CD4-positive, alpha-beta T cell (primary cell): ENCODE data around the gene TNP1. TPM values are rescaled to one million over a fixed set of nuclear protein-coding genes. Genes with fewer than 3 reads are reported as not detected.

Experiments
- ATAC-seq: fragments of 200-7000 bp; cut with Tn5 transposase; one replicate; pipeline ENCODE4 v1.10.0; 2022; ENCODE audit warnings: mild to moderate bottlenecking; ENCODE audit not compliant: poor library complexity
- CTCF ChIA-PET: fragments of 350-600 bp; sonication (Branson Sonifier 250); formaldehyde crosslinking; loops from one replicate; lab custom pipeline; 2021; ENCODE audit warnings: antibody characterized with exemption, inconsistent platforms; lab: Charles Lee
- POLR2A ChIA-PET: fragments of 350-600 bp; sonication (Branson Sonifier 250); formaldehyde crosslinking; loops from one replicate; lab custom pipeline; 2021; ENCODE audit warnings: antibody characterized with exemption, inconsistent platforms; lab: Charles Lee
- DNase-seq, 14 experiments: peaks; one replicate each; pipeline ENCODE4 v3.0.0-alpha.2; 2013 to 2020; ENCODE audit warnings: mixed read lengths in 2 of 14
- H3K27ac ChIP-seq, 2 donors: one replicate each; pipeline versions ENCODE4 v1.5.1 to v1.7.0; 2013; ENCODE audit warnings: low read length in 2 of 2, low read depth in 1 of 2, mild to moderate bottlenecking in 1 of 2
- H3K27me3 ChIP-seq, 2 experiments: 1 replicate in 1 of 2; 2 replicates in 1 of 2; pipeline versions ENCODE4 v1.6.1 to v1.7.0; 2013; ENCODE audit warnings: low read length in 2 of 2, control low read depth in 1 of 2, mild to moderate bottlenecking in 1 of 2, moderate library complexity in 1 of 2; ENCODE audit not compliant: insufficient read depth in 2 of 2, control insufficient read depth in 1 of 2
- H3K36me3 ChIP-seq: one replicate; pipeline ENCODE4 v1.6.1; 2013; ENCODE audit warnings: low read length, control low read depth; ENCODE audit not compliant: insufficient read depth
- H3K4me1 ChIP-seq: one replicate; pipeline ENCODE4 v1.6.1; 2013; ENCODE audit warnings: low read length, control low read depth; ENCODE audit not compliant: insufficient read depth
- H3K4me3 ChIP-seq: one replicate; pipeline ENCODE4 v1.5.1; 2013; ENCODE audit warnings: mild to moderate bottlenecking, low read length, moderate library complexity
- H3K9me3 ChIP-seq, 2 experiments: 1 replicate in 1 of 2; 2 replicates in 1 of 2; pipeline versions ENCODE4 v1.6.1 to v1.7.0; 2013; ENCODE audit warnings: low read length in 2 of 2, mild to moderate bottlenecking in 2 of 2, control low read depth in 1 of 2, moderate library complexity in 1 of 2; ENCODE audit not compliant: control insufficient read depth in 1 of 2, insufficient read depth in 1 of 2
- H3K27ac Mint-ChIP-seq: one replicate; pipeline ENCODE4 v1.8.0; 2020; ENCODE audit warnings: mixed read lengths
- H3K27me3 Mint-ChIP-seq: one replicate; pipeline ENCODE4 v1.8.0; 2021; ENCODE audit warnings: mixed read lengths
- H3K36me3 Mint-ChIP-seq: one replicate; pipeline ENCODE4 v1.8.0; 2021; ENCODE audit warnings: low read depth, mixed read lengths
- H3K4me1 Mint-ChIP-seq: one replicate; pipeline ENCODE4 v1.8.0; 2021; ENCODE audit warnings: low read depth, mixed read lengths
- H3K4me3 Mint-ChIP-seq: one replicate; pipeline ENCODE4 v1.8.0; 2020; ENCODE audit warnings: mild to moderate bottlenecking, mixed read lengths
- H3K9me3 Mint-ChIP-seq: one replicate; pipeline ENCODE4 v1.8.0; 2020; ENCODE audit warnings: mixed read lengths
- CTCF ChIP-seq: fragments of 200-600 bp; IDR thresholded peaks from one replicate; pipeline ENCODE4 v1.8.0; 2022; ENCODE audit warnings: antibody characterized with exemption, mild to moderate bottlenecking
- intact Hi-C, 2 experiments: fragments of 100-400 bp; cut with DNase I in 1 of 2; cut with micrococcal nuclease in 1 of 2; formaldehyde crosslinking; loops; one replicate each; pipeline versions ENCODE4 v1.15.1 to v1.9.0; 2023 to 2025; cut with DNase I, micrococcal nuclease
- total RNA-seq, 174 experiments: library from RNA in 2 of 174; stranded (reverse) in 2 of 174; gene quantifications; one replicate each; pipeline ENCODE4 v1.2.3 and lab custom pipeline; 2021 to 2026

The TNP1 gene
- total RNA-seq, 2 experiments from 2014 or later = not detected

DNA sequence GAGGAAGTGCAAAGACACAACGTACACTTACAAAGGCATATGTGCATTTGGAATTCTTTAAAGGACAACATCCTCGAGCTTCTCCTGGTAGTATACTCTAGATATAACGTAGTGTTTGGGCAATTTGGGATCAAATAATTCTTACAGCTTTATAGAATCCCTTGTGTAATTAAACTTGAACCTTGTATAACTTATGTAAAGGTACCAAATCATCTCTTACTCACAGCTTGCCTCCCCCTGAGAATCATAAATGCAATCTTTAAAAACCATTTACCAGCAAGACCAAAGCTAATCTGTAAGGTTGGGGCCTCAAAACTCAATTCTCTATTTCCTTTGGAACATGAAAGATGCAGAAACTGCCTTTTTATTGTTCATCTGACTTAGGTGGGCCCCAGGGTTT lies 12.2 kb upstream of the TNP1 start:
- H3K9me3 Mint-ChIP-seq = no peaks in the 10 kb centered on the region
- Histone ChIP-seq H3K36me3 (no peaks in the 10 kb centered on the region), H3K27ac (no peak overlapping the region), H3K27me3 (peaks cover 0 to 2% of the 10 kb centered on the region in 2 experiments), H3K9me3 (no peaks in the 10 kb centered on the region), H3K4me1 (no peaks in the 10 kb centered on the region), H3K4me3 (no peak overlapping the region)
- no peak for DNase-seq
- H3K4me1 Mint-ChIP-seq = no peaks in the 10 kb centered on the region
- POLR2A ChIA-PET = no interaction called here
- H3K36me3 Mint-ChIP-seq = no peaks in the 10 kb centered on the region
- intact Hi-C loops = no loop called here
- CTCF ChIA-PET = no interaction called here
- no peaks in the 10 kb centered on the region for H3K27me3 Mint-ChIP-seq
- ATAC-seq = no peak
- TF ChIP-seq CTCF = no peak
- no peak overlapping the region for H3K4me3 Mint-ChIP-seq
- H3K27ac Mint-ChIP-seq = no peak overlapping the region

GRCh38 chr2:216871333-216871934 lies 11.6 kb upstream of the TNP1 start:
- ATAC-seq = no peak
- Histone ChIP-seq H3K36me3 (no peaks in the 10 kb centered on the region), H3K27me3 (peaks cover 0 to 2% of the 10 kb centered on the region in 2 experiments), H3K27ac (no peak overlapping the region), H3K9me3 (no peaks in the 10 kb centered on the region), H3K4me1 (no peaks in the 10 kb centered on the region), H3K4me3 (no peak overlapping the region)
- CTCF ChIA-PET = no interaction called here
- no peaks in the 10 kb centered on the region for H3K36me3 Mint-ChIP-seq
- intact Hi-C loops = no loop called here
- POLR2A ChIA-PET = no interaction called here
- no peak overlapping the region for H3K4me3 Mint-ChIP-seq
- H3K27me3 Mint-ChIP-seq = no peaks in the 10 kb centered on the region
- TF ChIP-seq CTCF = no peak
- H3K4me1 Mint-ChIP-seq = peaks cover 3% of the 10 kb centered on the region
- no peaks in the 10 kb centered on the region for H3K9me3 Mint-ChIP-seq
- DNase-seq = no peak
- no peak overlapping the region for H3K27ac Mint-ChIP-seq

DNA sequence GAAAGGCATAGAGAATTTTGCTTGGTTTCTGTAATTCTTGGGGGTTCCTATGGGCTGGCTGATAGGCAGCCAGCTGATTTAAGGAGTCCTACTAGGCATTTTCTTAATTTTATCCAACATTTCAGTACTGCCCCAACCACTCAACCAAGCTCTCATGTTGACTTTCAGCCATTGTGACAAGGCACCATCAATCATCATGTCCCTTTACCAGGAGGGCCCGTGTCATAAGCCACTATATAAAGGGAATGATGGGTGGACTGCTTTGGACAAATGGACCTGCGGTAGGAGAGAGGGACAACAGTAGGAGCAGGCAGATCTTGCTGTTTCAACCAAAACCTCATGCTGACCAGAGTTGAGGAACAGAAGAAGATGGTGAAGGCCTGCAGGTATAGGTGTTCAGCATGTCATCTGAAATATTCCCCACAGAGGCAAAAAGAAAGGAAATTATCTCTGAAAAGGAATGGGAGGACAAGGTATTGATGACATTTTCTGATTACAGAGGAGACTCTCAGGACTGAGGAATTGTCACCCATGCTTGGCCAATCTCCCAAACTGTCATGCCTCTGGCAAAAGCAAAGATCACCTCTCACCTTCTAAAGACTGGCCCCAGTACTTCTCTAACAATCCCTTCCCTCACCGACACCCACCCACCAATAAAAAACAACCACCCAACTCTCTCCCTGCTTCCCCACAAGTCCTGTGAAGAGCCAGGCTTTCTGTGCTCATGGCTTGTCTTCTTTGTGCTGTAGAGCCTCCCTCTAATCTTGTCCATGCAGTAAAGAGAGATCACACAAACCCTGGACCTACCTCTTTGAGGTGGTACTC lies 10.9 kb upstream of the TNP1 start:
- Histone ChIP-seq H3K4me3 (no peak overlapping the region), H3K27ac (no peak overlapping the region), H3K9me3 (no peaks in the 10 kb centered on the region), H3K27me3 (peaks cover 0 to 2% of the 10 kb centered on the region in 2 experiments), H3K4me1 (no peaks in the 10 kb centered on the region), H3K36me3 (no peaks in the 10 kb centered on the region)
- no peak overlapping the region for H3K27ac Mint-ChIP-seq
- no peak for DNase-seq
- H3K4me1 Mint-ChIP-seq = peaks cover 6% of the 10 kb centered on the region
- no peaks in the 10 kb centered on the region for H3K9me3 Mint-ChIP-seq
- POLR2A ChIA-PET = interaction anchor here (0.6 kb wide), 1 partner anchor 264 kb away, joined by 3 read pairs; no protein-coding TSS in a partner anchor
- intact Hi-C loops = no loop called here
- TF ChIP-seq CTCF = no peak
- H3K4me3 Mint-ChIP-seq = no peak overlapping the region
- no peaks in the 10 kb centered on the region for H3K27me3 Mint-ChIP-seq
- ATAC-seq = no peak
- CTCF ChIA-PET = no interaction called here
- H3K36me3 Mint-ChIP-seq = no peaks in the 10 kb centered on the region
